CD4-positive, alpha-beta T cell treated with Interleukin-15 for 4 hours (primary cell): ENCODE measurements around the gene CREB5.

Experiments
- DNase-seq: peaks from one replicate; pipeline ENCODE4 v3.0.0-alpha.2; 2020; ENCODE audit warnings: low spot score

The CREB5 gene

DNA sequence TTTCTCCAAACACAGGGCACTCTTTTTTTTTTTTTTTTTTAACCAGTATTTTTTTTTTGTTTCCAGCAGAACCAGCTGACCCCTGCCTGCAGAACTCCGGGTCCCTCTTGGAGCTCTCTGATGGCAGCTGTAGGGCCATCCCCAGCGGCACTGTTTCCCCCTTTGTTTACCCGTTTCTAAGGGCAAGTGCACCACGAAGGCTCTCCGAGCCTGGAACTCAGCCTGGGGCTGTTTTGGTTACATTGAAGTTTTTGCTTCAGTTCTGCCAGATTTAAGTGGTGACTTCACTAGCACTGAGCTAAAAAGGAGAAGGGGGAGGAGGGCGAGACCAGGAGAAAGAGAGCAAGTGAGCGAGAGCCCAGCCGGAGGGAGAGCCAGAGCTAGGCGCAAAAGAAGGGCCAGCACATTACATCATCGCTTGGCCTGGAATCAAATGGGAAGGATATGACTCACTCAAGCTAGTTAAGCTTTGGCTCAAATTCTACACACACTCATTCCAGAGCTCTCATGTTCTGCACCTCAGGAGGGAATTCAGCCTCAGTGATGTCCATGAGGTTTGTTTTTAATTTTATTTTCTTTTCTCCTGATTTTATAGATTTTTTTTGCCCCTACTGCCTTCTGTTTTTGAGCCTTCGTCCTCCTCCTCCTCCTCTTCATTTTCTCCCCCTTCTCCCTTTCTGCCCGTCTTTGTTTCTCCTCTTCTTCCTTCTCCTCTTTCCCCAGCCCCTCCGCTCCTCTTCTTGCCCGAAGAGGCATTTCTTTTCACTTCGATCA, 273.5 kb downstream of the CREB5 start:
- DNase-seq: peak; percentile 14

DNA sequence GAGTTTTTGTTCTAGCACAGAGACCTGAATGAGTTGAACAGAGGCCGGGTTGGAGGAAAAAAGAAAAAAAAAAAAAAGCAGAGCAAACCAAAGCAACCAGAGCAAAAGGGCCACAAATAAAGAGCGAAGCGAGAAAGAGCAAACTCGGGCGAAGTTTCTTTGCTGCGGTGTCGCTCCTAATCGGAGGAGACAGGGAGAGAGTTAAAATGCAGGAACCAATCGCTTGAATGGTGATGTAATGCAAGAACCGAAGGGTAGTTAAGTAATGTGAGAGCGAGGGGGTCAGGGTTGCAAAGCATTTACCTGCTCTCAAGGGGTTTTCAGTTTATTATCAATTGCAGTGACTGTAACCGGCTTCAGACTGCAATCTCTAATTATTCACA, 274.1 kb downstream of the CREB5 start:
- DNase-seq: no peak

DNA sequence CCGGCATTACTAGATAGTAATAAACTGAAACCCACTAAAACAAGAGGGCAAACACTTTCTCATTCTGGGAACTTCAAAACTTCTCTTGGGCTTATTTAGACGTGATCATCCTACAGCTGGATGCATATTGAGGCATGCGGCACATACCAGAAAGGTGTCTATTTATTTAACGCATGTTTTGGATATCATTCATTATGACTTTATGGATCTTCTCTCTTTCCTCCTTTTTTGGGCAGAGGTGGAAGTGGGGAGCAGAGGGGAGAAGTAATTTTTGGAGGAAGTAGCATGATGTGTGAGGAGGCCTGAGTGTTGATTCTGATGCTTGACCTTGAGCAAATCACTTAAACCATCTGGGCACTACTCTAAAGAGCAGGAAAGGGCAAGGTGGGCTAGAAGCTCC, 275.2 kb downstream of the CREB5 start:
- DNase-seq: no peak

DNA sequence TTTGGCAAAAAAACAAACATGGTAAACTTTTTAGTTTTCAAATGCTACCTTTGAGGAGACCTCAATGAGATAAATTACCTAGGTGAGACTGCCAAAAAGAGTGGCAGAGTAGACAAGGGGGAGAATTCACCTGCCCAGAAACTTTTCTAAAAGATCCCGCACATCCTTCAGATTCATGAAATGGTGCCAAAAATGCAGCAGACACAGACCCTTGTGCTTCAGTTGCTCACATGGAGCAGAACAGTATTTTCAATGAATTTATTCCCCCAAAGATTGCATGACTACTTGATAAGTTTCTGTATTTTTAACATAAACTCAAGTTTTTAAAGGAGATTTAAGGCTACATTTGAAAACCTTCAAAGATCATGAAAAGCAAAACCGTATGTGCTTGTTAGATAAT, 275.9 kb downstream of the CREB5 start:
- DNase-seq: no peak

DNA sequence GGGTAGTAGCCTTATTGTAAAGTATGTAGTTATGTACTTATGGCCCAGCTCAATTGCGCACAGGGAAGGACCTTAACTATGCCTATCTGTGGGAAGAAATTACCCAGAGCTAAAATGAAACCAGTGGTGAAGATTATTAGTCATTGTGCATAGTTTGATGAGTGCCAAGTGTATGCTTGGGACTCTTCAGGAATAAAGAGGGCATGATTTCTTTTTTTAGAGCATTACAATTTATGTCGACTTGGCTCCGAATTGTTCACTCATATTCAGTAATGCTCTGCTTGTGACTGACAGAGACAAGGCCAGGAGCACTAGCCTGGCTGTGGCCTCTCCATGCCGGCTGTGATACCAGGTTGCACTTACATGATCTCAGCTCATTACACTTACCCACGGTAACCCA, 276.3 kb downstream of the CREB5 start:
- DNase-seq: no peak

DNA sequence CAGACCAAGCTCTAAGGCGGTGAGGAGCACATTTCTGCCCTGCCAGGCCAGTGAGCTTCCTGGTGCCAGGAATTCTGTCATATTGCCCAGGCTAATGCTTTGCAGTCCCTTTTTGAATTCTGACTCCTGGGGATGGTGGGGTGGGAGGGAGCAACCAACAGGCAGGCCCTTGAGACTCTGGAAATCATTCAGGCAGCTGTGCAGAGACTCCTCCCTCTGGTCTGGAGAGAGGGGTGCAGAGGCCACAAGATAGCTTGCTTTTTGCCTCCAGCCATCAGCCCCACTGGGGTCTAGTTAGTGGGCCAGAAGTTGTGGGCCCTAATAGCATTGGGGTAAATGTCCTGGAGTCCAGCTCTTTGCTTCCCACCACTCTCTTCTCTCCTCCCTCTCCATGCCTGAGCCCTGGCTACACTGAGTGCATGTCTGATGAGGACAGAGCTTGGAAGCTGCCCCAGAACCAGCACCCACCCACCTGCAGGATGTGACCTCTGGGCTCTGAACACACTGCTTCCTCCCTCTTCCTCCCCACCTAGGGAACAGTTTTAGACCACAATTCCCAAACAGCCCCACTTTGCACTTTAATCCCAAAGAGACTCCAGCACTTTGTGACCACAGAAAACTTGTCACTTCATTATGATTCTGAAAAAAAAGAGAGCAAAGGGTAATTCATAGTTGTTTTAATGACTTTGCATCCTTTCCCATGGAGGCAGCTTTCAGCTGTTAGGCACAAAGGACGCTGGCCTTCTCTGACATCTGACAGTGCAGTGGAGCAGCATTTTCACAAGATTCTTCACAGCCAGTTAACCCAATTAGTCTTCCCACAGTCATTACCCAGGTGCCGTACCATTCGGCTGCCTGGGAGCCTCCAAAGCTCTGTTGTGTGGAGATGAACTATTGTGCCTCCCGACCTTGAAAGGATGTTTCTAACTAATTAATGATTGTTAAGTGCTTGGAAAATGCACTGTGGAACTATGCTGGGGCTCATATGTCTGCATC, 283.3 kb downstream of the CREB5 start:
- DNase-seq: no peak

DNA sequence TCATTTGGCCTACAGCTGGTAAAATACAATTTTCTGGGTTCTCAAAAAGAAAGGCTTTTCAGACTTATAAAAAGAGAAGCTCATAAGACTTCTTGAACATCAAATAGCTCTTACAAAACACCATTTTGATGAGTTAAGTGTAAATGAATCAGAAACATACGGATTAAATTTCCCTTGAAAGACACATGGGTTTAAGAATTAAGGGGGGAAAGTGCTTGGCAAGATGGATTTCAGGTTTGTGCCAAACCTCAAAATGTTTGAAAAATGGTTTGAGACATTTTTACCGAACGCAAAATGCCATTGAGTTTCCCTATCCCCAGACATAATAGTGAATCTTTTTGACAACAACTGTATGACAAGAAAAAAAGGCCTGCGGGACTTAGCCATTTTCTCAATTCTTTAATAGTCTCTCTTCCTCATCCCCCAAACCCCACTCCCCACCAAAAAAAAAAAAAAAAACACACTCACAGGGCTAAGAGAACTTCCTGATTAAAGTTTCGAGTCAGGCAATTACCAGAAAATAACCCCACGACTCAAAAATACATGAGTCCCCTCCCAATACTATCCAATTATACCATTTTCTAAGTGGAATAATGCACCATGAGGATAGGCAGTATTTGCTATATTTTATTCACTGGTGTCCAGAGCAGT, 285.7 kb downstream of the CREB5 start:
- no peak for DNase-seq

DNA sequence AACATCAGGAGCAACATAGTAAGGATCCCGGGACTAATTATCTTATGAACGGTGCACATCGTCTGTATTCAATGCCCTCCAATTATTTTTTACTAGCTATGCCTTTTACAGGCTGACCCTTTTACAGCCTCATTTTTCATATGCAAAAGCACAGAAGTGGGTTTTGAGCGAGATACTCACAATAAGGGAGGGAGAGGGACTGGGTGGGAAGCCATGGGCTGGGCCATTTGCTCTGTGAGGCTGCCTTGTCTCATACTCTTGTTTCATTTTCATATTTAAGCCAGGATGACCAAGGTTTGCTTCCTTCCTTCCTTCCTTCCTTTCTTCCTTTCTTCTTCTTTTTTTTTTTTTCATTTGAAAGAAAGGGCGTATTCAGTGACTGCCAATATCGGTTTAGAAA, 286.5 kb downstream of the CREB5 start:
- DNase-seq: no peak

DNA sequence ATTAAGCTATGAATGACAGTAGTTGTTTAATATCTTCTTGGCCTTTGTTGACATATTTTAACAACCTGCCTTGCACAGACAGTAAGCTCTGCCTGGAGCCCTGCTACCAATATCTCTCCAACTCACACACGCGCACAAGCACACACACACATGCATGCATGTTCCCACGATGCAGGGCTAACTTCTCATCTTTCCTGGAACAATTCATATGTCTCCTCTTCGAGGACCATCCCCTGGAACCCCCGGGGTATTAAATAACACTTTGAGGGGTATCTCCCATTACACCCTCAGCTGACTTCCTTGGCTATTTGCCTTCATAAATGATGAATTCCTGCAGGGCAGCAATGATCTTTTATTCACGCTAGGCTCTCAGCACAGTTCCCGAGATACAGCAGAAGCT, 287.8 kb downstream of the CREB5 start:
- DNase-seq: no peak

DNA sequence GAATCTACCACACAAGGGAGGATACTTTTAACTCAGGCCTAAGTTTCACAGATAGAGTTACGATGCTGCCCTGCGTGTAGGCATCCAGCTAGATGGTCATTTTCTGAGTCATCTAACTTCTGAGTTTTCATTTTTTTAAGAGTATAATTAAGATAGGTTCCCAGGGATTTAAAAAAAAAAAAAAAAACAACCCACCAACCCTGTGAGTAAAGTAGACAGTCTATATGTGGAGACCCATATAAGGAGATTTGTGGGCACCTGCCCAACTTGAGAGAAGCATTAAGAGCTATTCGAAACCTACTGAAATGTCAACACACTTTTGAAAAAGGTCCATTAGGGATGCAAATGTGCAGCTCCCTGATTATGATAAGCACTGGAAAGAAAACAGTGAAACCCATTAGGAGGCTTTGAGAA, 288.5 kb downstream of the CREB5 start:
- DNase-seq: no peak

DNA sequence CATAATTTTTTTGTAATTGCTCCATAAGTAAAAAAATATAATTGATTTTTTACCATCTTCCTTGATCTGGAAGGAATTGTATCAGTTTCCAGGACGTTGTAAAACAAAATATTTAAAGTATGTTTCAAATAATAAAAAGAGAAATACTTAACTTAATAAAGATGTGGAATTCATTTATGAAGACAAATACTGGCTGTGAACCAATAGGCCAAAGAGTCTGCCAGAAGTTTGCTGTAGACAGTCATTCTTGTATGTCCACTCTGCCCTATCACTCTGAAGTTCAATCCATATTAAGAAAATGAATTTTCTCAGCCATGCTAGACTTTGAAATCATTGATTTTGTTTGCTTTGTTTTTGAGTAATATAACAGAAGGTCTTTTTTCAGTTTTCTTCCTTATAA, 289.4 kb downstream of the CREB5 start:
- DNase-seq: no peak

DNA sequence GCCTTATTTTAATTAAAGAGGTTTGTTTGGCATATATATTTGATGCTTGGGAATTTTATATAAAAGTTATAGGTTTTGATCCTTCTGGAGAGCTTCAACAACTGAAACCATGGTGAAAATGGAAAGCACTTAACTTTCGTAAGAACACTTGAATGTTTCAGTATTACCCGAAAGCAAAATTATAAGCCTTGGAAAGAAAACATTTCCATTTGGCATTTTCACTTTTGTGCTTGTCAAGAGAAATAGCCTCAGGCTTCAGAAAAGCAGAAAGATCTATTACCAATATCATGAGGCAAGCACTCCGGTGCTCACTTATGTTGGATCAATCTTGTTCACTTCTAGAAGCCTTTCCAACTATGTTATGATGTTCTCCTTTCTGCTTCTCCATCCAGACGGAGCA, 289.9 kb downstream of the CREB5 start:
- no peak for DNase-seq

DNA sequence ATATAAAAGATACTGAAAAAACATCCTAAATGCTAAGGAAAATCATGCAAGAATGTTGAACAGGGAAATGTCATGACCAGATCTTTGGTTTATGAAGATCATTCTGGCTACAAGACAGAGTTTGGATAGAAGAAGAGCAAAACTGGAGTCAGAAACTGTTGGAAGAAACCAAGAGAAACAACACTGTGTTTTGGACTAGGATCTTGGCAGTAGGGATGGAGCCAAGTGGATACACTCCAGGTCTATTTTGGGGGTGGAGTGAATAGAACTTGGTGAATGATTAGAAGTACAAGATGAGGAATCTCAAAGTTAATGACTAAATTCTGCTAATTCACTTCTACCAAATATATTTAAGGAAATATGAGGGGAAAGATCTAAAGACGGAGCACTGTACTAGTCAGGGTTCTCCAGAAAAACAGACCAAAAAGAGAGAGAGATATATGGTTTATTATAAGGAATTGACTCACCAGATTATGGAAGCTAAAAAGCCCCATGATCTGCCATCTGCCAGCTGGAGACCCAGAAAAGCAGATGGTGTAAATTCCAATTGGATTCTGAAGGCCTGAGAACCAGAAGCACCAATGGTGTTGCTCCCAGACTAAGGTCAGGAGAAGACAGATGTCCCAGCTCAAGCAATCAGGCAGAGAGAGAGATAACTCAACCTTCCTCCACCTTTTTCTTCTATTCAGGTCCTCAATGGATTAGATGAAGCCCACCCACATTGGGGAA, 290.9 kb downstream of the CREB5 start:
- DNase-seq: no peak

DNA sequence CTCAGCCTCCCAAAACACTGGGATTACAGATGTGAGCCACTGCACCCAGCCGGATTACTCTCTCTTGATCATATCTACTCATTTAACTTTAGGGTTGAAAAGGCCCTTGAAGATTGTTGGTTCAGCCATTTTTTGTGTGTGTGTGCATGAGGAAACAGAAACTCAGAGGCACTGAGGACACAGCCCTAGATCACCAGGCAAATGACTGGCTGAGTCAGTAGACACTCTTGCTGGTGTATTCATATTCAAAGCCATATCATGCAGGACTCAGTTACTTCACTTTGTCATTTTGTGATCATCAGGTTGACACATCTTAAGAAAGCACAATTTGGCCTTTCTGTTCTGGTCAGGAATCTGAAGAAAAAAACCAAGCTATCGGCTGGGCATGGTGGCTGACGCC, 292.4 kb downstream of the CREB5 start:
- no peak for DNase-seq

DNA sequence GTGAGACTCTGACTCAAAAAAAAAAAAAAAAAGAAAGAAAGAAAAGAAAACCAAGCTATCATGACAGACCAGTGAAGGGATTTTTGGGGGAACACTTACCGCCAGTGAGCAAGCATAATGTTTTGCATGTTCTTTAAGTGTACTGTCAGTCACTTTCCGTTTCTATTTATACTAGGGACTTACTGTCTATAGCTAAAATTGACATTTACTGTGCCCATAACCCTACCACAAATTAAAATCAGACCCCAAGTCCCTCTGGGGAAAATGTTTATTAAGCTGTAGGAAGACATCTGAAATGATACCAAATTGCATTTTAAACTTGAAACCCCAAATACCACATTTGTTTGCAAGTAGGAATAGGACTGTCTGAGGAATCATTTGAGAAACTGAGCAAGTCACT, 293.0 kb downstream of the CREB5 start:
- DNase-seq: no peak

DNA sequence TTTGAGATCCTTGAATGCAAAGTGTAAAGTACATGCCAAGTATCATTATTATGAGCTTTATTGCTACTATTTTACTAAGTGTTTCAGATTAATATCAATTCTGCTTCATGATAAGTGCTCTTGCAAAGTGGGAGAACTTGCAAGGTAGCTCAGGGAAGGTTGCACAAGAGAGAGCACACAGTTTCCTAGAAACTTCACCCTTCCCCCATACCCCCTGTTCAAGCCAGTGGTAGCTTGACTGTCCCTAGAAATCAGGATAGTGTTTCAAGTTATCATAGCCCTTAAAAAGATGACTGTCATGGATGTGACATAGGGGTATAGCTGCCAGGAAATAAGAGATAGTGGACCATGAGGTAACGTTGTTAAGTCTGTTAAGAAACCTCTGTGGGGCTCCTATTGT, 294.3 kb downstream of the CREB5 start:
- no peak for DNase-seq

DNA sequence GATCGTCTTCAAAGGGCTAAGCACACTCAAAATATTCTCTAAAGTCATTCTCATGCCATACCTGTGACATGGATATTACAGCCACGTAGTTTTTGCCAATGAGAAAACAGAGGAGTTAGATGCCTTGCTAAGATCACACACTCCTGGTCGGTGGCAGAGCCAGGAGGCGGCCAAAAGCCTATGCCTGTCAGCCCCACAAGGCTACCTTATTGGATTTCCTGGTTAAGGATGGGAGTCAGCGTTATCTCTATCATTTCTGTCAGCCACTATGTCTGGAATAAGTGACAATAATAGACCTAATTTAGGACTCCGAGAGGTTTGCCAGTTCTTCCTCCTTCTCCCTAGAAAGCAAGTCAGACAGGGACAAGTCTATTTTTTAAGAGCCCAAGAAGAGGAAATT, 295.0 kb downstream of the CREB5 start:
- DNase-seq: no peak

DNA sequence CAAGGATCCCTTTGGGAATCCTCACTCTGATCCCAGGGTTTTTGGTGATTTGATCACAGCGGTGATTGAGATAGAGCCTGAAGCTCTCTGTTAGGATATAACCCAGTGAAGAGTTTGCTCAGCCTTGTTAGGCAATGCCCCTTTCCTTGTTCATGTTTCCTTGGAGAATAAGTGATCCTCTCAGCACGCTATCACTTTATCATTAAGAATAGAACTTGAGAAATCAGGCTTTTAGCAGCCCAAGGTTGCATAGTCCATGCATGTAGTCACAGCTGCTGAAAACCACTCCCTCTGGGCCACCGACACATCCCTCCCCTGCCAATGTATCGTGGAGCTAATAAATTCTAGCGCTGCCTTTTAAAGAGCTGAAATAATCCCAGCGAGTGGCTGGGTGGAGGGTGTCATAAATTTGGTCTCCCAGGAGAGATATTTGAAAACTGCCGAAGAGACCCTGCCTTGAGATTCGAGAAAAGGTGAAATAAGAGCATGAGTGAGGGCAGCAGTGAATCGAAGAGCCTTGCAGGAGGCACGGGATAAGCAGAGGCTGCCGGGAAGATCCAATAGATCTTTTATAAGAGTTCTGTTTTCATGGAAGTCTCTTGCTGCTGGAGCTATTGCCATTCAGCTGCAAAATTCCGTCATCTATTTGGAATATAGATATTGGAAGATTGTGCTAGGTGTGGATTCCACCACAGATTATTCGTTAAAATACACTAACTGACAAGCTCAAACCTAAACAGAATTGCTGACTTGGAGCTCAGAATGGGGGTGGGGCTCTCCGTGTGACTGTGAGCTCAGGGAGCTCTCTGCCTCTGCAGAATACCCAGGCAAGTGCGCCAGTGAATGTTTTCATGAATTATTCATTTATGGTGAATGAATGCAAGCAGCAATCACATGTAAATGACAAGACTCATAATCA, 296.0 kb downstream of the CREB5 start:
- DNase-seq: no peak

DNA sequence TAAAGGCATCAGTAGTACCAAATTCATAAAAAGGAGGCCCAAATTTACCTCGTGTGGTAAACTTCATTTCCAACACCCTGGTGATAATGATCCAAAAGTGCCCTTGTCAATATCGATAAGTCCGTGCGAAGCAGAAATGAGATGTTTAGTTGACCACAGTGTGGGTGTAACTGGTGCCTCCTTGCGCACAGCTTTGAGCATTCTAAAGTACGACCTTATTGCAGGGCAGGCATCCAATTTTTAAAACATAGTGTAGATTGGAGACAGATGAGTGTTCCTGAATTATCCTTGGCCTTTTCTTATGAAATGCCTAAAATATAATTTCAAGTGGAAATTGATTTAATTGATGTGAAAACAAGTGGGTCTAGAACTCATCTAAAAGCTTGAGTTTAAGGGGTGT, 297.4 kb downstream of the CREB5 start:
- DNase-seq: no peak

DNA sequence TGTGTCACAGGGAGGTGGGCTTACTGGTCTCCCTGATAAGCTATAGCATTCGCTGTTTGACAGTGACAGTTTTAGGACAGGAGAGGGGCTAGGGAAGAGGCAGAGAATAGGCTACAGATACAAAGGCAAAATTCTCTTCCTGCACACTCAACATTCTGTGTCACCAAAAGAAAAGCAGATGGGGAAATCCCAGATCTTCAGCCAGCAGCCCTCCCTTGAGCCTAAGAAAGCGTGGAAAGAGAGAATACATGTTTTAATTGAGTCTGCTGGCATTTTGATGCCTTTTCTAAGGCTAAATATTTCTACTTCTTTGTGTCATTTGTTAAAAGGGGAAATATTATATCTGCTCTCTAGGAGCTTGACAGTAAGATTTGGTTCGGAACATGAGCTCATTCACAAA, 298.8 kb downstream of the CREB5 start:
- DNase-seq: no peak
